GM18519 (cell line): ENCODE measurements around the gene PPM1B.
"Not testable (repeated sequence)": the region's sequence is repeated elsewhere in the genome, so short reads cannot be mapped to it uniquely, and the experiment has no call there.

Experiments used
- ATAC-seq: cut with Tn5 transposase; IDR thresholded peaks from one replicate; pipeline ENCODE4 v1.9.1; 2021; ENCODE audit warnings: mild to moderate bottlenecking, moderate library complexity; ENCODE audit not compliant: unreplicated experiment, low FRiP score

The PPM1B gene

GRCh38 chr2:44195714-44196113 lies 27.0 kb downstream of the PPM1B start:
- no peak for ATAC-seq

GRCh38 chr2:44197816-44198215 lies 29.1 kb downstream of the PPM1B start:
- no peak for ATAC-seq

- ATAC-seq = no peak
Observed at GRCh38 chr2:44200011-44200410, 31.3 kb downstream of the PPM1B start.

- ATAC-seq = no peak
Observed at GRCh38 chr2:44200759-44201158, 32.1 kb downstream of the PPM1B start.

- ATAC-seq = no peak
Observed at GRCh38 chr2:44201648-44202165, 33.0 kb downstream of the PPM1B start.

- no peak for ATAC-seq
Observed at GRCh38 chr2:44203542-44203941, 34.9 kb downstream of the PPM1B start.

GRCh38 chr2:44205169-44205568 lies 36.5 kb downstream of the PPM1B start:
- ATAC-seq = no peak

- ATAC-seq = no peak
Observed at GRCh38 chr2:44207102-44207501, 38.4 kb downstream of the PPM1B start.

- not testable (repeated sequence) for ATAC-seq
Observed at GRCh38 chr2:44207648-44208047, 39.0 kb downstream of the PPM1B start.

GRCh38 chr2:44210362-44210761 lies 41.7 kb downstream of the PPM1B start:
- ATAC-seq = no peak

- no peak for ATAC-seq
Observed at GRCh38 chr2:44211183-44211582, 42.5 kb downstream of the PPM1B start.

- no peak for ATAC-seq
Observed at GRCh38 chr2:44212302-44212701, 43.6 kb downstream of the PPM1B start.

GRCh38 chr2:44215827-44216226 lies 47.2 kb downstream of the PPM1B start:
- ATAC-seq = no peak

GRCh38 chr2:44218771-44219170 lies 50.1 kb downstream of the PPM1B start:
- no peak for ATAC-seq

- ATAC-seq = no peak
Observed at GRCh38 chr2:44226753-44227152, 58.1 kb downstream of the PPM1B start.

GRCh38 chr2:44230378-44230777 lies 61.7 kb downstream of the PPM1B start:
- ATAC-seq = no peak

GRCh38 chr2:44233450-44234128 lies 64.9 kb downstream of the PPM1B start:
- ATAC-seq = no peak

GRCh38 chr2:44237221-44237620 lies 68.5 kb downstream of the PPM1B start:
- no peak for ATAC-seq

GRCh38 chr2:44242904-44243303 lies 74.2 kb downstream of the PPM1B start:
- ATAC-seq = no peak

- ATAC-seq = no peak
Observed at GRCh38 chr2:44244135-44244871, 75.6 kb downstream of the PPM1B start.

- ATAC-seq = no peak
Observed at GRCh38 chr2:44245083-44245861, 76.6 kb downstream of the PPM1B start.
